GM08714 (cell line): ENCODE measurements around the gene RANBP1.

Source experiments
- H3K4me3 ChIP-seq: fragments of 200-500 bp; sonication (Bioruptor generic); 2 replicates; pipeline ENCODE4 v1.5.1; 2014; ENCODE audit warnings: mild to moderate bottlenecking, low read length, inconsistent platforms
- ZNF274 ChIP-seq: IDR thresholded peaks from 2 replicates; pipeline ENCODE4 v1.6.1; 2012; ENCODE audit warnings: mild to moderate bottlenecking, low read depth, low read length

Gene RANBP1

GRCh38 chr22:20084547-20085413 is 31.1 kb upstream of the RANBP1 start:
- TF ChIP-seq ZNF274, result no peak
- no peak overlapping the region for H3K4me3 ChIP-seq

- no peak overlapping the region for H3K4me3 ChIP-seq
These were observed 30.3 kb upstream of the RANBP1 start for GRCh38 chr22:20085651-20086050.

GRCh38 chr22:20086101-20086599 is 29.8 kb upstream of the RANBP1 start:
- TF ChIP-seq ZNF274, result no peak
- no peak overlapping the region for H3K4me3 ChIP-seq

More at GRCh38 chr22:20085651-20086050, 30.3 kb upstream of the RANBP1 start:
- TF ChIP-seq ZNF274, result no peak

- H3K4me3 ChIP-seq, result no peak overlapping the region
- TF ChIP-seq ZNF274, result no peak
These were observed 29.1 kb upstream of the RANBP1 start for GRCh38 chr22:20086763-20087162.

- no peak for TF ChIP-seq ZNF274
- H3K4me3 ChIP-seq, result no peak overlapping the region
These were observed 28.3 kb upstream of the RANBP1 start for GRCh38 chr22:20087319-20088262.

- no peak overlapping the region for H3K4me3 ChIP-seq
- TF ChIP-seq ZNF274, result no peak
These were observed 27.6 kb upstream of the RANBP1 start for GRCh38 chr22:20088263-20088648.

GRCh38 chr22:20089226-20089976 is 26.5 kb upstream of the RANBP1 start:
- TF ChIP-seq ZNF274, result no peak
- no peak overlapping the region for H3K4me3 ChIP-seq

- no peak overlapping the region for H3K4me3 ChIP-seq
- no peak for TF ChIP-seq ZNF274
These were observed 25.8 kb upstream of the RANBP1 start for GRCh38 chr22:20089977-20090729.

- no peak overlapping the region for H3K4me3 ChIP-seq
- no peak for TF ChIP-seq ZNF274
These were observed 25.1 kb upstream of the RANBP1 start for GRCh38 chr22:20090730-20091240.

- TF ChIP-seq ZNF274, result no peak
- H3K4me3 ChIP-seq, result no peak overlapping the region
These were observed 24.0 kb upstream of the RANBP1 start for GRCh38 chr22:20091690-20092476.

- no peak for TF ChIP-seq ZNF274
- no peak overlapping the region for H3K4me3 ChIP-seq
These were observed 23.4 kb upstream of the RANBP1 start for GRCh38 chr22:20092477-20092854.
